Spleen (tissue), 7 donors: ENCODE data around the gene UBAP2L.

Experiments
- POLR2AphosphoS5 ChIP-seq, 3 donors: sonication (generic); formaldehyde crosslinking; IDR thresholded peaks; one replicate each; pipeline ENCODE4 v1.5.1; 2017; ENCODE audit warnings: antibody characterized with exemption in 3 of 3
- TF ChIP-seq, protein P1 (sequence below), 11 experiments: fragments of 200-600 bp in 7 of 11; fragments of 450-650 bp in 4 of 11; sonication (generic) in 4 of 11; IDR thresholded peaks in 8 of 11; conservative IDR thresholded peaks in 3 of 11; 1 replicate in 7 of 11; 2 replicates in 4 of 11; pipeline versions ENCODE4 v1.4.0 to v1.8.0; 2016 to 2021; ENCODE audit warnings: antibody characterized with exemption in 11 of 11, inconsistent platforms in 4 of 11, mild to moderate bottlenecking in 1 of 11
- donor health status: DM: no; HTN: no; CAD: no; lungs with moderate emphysema.
- donor health status: DM: no; HTN: no; CAD: no.
- donor health status: DM: no; HTN: no; CAD: no.

DNA sequence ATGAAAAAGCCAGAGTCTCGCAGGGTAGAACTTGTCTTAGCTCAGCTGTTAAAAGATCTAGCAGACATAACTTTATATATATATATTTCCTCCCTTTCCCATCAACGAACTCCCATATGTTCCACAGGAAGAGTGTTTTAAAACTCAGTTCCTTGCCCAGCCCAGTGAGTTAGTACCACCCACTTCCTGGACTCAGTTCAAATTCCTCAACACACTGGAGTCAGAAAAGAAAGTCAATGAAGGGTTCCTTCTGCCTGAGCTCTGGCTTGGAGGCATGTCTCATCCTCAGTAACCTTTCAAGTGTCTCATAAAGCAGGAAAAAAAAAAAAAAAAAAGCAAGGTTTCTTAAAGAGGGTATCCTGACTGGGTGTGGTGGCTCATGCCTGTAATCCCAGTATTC is 44.4 kb upstream of the UBAP2L start:
- no peak for TF ChIP-seq POLR2AphosphoS5 (IDR thresholded peaks at IDR 0.05)
- TF ChIP-seq, protein P1, sequence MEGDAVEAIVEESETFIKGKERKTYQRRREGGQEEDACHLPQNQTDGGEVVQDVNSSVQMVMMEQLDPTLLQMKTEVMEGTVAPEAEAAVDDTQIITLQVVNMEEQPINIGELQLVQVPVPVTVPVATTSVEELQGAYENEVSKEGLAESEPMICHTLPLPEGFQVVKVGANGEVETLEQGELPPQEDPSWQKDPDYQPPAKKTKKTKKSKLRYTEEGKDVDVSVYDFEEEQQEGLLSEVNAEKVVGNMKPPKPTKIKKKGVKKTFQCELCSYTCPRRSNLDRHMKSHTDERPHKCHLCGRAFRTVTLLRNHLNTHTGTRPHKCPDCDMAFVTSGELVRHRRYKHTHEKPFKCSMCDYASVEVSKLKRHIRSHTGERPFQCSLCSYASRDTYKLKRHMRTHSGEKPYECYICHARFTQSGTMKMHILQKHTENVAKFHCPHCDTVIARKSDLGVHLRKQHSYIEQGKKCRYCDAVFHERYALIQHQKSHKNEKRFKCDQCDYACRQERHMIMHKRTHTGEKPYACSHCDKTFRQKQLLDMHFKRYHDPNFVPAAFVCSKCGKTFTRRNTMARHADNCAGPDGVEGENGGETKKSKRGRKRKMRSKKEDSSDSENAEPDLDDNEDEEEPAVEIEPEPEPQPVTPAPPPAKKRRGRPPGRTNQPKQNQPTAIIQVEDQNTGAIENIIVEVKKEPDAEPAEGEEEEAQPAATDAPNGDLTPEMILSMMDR (IDR thresholded peaks at IDR 0.05 in 8 of 11, conservative IDR thresholded peaks at IDR 0.05 in 3 of 11): no peak
